Caki2 (cell line): Measurements from ENCODE around the gene MAGI3. TPM values are rescaled to one million over a fixed set of nuclear protein-coding genes. Genes with fewer than 3 reads are reported as not detected.
"Not testable (repeated sequence)": the region's sequence is repeated elsewhere in the genome, so short reads cannot be mapped to it uniquely, and the experiment has no call there.

Experiments
- DNase-seq: peaks from one replicate; pipeline ENCODE4 v3.0.0-alpha.2; 2015; ENCODE audit warnings: low read depth
- in situ Hi-C: cut with HindIII; loops from 2 replicates; pipeline ENCODE4 v1.10.0; 2016; ENCODE audit warnings: low sequenced_read_pairs, low pct_unique_long_range_greater_than_20kb, mixed read lengths
- total RNA-seq: library from RNA; depleted of rRNA; stranded (reverse); fragments of >200 nt; shearing (Covaris generic); gene quantifications from 2 replicates; pipeline ENCODE4 v1.2.3, GENCODE V29; 2014; ENCODE audit warnings: low replicate concordance

MAGI3 gene
- total RNA-seq, 1 experiment from 2014 or later: 3.9 TPM

- in situ Hi-C loops: no loop called here
- no peak for DNase-seq
Measured at GRCh38 chr1:113394043-113394862, 3.9 kb downstream of the MAGI3 start.

- in situ Hi-C loops: no loop called here
- DNase-seq: no peak
Measured at GRCh38 chr1:113394863-113395259, 4.5 kb downstream of the MAGI3 start.

DNA sequence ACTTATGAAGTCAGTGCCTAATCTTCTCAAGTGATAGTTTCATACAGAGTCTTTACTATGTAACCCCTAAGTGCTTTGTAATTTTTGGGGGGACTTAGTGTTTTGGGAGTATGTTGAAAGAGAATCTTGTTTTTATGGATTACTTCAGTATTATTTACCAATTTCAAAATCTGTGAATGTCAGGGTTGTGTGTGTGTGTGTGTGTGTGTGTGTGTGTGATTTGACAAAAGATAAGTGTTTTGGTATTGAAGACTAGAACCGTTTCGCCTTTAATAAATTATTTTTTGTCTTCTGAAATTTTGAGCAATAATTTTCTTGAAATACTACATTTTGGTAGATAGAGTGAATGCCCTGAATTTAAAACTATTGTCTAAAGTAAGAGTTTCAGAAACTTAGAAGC, 5.8 kb downstream of the MAGI3 start:
- no peak for DNase-seq
- in situ Hi-C loops: no loop called here

GRCh38 chr1:113396585-113396984, 6.3 kb downstream of the MAGI3 start:
- in situ Hi-C loops: no loop called here

DNA sequence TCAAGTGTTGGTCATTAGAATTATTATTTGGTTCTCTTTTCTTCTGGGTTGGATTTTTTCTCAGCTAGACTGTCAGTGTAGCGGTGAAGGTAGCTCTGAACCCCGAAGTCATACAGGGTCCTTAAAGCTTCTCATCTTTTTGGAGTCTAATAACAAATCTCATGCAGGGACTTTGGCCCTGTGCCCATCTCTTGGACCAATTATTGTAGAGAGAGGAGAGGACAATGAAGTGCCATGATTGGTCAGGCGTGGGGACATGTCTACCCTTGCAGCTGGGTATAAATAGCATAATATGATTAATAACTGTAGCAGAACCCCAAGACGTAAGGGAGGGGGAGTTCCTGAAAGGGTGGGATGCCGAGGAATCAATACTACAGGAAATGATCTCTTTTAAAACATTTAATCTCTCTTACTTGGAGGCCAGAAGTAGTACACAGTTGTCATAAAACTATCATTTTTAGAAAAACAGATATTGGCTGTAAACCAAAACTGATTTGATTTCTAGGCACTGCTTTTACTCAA, 8.8 kb downstream of the MAGI3 start:
- no peak for DNase-seq
- in situ Hi-C loops: no loop called here

More at GRCh38 chr1:113396585-113396984, 6.3 kb downstream of the MAGI3 start:
- peak; percentile 56 for DNase-seq

DNA sequence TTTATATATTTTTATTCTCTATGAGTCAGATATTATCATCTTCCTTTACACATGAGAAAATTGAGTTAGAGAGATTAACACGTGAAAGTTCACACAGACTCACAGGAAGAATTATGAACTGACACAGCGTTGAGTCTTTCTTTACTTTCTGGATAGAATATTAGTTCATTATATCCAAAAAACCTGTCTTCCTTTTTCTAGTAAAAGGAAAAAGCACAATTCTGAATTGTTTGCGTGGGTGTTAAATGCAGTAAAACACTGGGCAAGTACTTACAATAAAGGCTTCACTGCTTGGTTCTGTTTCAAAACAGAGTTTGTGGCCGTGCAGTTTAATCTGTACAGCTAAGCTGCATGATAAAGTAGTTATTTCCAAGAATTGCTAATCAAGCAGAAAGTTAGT, 10.8 kb downstream of the MAGI3 start:
- no peak for DNase-seq
- in situ Hi-C loops: no loop called here

GRCh38 chr1:113401728-113402127, 11.4 kb downstream of the MAGI3 start:
- in situ Hi-C loops: no loop called here
- no peak for DNase-seq

DNA sequence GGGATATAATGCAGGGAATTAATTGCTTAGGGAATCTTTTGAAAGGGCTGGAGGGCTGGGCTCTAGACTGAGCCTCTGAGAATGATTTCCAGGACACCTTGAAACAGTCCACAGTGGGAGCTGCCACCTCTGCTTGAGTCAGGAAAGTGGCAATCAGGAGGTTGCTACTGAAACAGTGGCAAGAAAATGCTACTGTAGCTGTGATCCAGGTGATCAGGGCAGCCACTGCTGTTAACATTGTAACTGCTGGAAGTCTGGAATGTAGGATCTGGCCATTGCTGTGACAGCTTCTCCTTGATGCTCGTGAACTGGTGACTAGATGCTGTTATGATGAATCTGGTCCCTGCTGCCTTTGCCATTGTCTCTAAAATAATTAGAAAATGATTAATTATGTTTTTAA, 12.8 kb downstream of the MAGI3 start:
- DNase-seq: no peak
- in situ Hi-C loops: no loop called here

- DNase-seq: no peak
- in situ Hi-C loops: no loop called here
Measured at GRCh38 chr1:113405573-113405972, 15.3 kb downstream of the MAGI3 start.

DNA sequence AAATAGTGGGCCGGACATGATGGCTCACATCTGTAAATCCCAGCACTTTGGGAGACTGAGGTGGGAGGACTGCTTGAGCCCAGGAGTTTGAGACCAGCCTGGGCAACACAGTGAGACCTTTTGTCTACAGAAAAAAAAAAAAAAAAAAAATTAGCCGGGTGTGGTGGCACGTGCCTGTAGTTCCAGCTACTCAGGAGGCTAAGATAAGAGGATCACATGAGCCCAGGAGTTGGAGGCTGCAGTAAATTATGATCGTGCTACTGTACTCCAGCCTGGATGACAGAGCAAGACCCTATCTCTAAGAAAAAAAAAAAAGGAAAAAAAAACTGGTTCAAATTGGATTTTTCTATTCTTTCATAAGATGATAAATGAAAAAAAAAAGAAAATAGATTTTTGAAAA, 15.8 kb downstream of the MAGI3 start:
- in situ Hi-C loops, DNase-seq: not testable (repeated sequence)

DNA sequence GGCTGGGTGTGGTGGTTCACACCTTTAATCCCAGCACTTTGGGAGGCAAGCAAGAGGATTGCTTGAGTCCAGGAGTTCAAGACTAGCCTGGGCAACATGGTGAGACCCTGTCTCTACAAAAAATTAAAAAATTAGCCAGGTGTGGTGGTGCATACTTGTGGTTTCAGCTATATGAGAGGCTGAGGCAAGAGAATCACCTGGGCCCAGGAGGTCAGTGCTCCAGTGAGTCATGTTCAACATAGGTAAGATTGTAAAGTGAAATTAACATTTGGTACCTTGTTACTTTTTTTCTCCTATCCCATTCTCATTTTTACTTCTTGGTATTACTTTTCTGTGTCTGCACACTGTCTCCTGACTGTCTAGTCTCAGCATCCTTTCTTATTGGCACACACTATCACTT, 19.0 kb downstream of the MAGI3 start:
- DNase-seq: no peak
- in situ Hi-C loops: no loop called here

DNA sequence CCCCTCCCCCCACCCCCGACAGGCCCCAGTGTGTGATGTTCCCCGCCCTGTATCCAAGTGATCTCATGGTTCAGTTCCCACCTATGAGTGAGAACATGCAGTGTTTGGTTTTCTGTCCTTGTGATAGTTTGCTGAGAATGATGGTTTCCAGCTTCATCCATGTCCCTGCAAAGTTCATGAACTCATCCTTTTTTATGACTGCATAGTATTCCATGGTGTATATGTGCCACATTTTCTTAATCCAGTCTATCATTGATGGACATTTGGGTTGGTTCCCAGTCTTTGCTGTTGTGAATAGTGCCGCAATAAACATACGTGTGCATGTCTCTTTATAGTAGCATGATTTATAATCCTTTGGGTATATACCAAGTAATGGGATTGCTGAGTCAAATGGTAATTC, 21.7 kb downstream of the MAGI3 start:
- in situ Hi-C loops, DNase-seq: not testable (repeated sequence)

- DNase-seq: no peak
- in situ Hi-C loops: no loop called here
Measured at GRCh38 chr1:113415310-113416070, 25.2 kb downstream of the MAGI3 start.

- DNase-seq: not testable (repeated sequence)
Measured at GRCh38 chr1:113416071-113416470, 25.8 kb downstream of the MAGI3 start.

DNA sequence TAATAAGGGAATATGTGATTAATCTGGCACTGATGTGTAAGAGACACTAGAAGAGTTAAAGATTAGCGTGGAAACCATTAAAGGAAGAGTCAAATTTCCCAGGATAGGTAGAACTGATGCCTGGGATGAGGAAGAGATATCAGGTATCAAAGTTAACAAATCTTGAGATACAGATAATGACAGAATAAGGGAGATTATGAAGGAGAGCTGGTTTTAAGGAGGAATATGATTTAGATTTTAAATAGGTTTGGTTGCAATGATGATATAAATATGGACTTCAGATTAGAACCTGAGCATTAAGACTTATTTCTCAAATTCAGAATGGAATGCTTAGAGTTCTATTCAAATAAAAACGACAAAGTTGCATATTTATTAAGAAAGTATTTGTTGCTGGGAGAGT, 26.2 kb downstream of the MAGI3 start:
- DNase-seq: no peak
- in situ Hi-C loops: no loop called here

More at GRCh38 chr1:113416071-113416470, 25.8 kb downstream of the MAGI3 start:
- in situ Hi-C loops: not testable (repeated sequence)

- DNase-seq: no peak
- in situ Hi-C loops: no loop called here
Measured at GRCh38 chr1:113422315-113423068, 32.2 kb downstream of the MAGI3 start.

- in situ Hi-C loops: no loop called here
- DNase-seq: no peak
Measured at GRCh38 chr1:113423826-113424225, 33.5 kb downstream of the MAGI3 start.

DNA sequence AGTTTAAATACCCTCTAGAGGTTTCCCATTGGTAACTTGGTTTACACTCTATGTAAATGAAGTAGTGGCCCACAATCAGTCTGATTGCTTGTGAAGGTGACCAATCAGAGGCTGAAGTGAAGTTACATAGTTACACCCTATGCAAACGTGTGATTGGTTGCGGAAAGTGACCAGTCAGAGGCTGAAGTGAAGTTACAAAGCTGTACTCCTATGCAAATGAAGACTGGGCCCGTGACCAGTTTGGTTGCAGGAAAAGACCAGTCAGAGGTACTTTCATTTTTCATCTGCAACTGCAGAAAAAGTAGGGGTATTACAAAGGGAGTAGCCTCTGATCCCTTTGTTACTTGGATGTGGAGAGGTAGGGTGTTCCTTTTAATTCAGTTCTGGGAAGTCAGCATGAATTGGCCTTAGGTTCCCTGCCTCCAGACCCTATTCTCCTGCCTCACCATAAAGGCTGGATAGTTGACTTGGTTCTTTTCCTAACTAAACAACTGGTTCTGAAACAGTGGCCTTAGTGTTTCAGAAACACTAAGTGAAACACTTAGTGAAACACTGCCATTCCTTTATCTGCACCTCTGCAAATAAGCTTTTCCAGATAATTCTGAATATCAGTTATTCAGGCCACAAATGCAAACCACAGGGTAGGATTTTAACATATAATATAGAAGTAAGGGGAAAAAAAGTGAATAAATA, 39.3 kb downstream of the MAGI3 start:
- in situ Hi-C loops: no loop called here
- no peak for DNase-seq
